Skeletal muscle satellite cell (primary cell): Measurements from ENCODE around the gene SLC2A4.
"Not testable (repeated sequence)": the region's sequence is repeated elsewhere in the genome, so short reads cannot be mapped to it uniquely, and the experiment has no call there.

Source experiments
- H3K27me3 ChIP-seq: 2 replicates; pipeline ENCODE4 v1.7.0; 2013; ENCODE audit warnings: low read length; ENCODE audit not compliant: control insufficient read depth, insufficient read depth
- H3K36me3 ChIP-seq: 2 replicates; pipeline ENCODE4 v1.7.0; 2013; ENCODE audit warnings: mild to moderate bottlenecking, control low read depth, low read length; ENCODE audit not compliant: insufficient read depth
- H3K4me1 ChIP-seq: 2 replicates; pipeline ENCODE4 v1.7.0; 2013; ENCODE audit warnings: low read length; ENCODE audit not compliant: control insufficient read depth, insufficient read depth
- H3K4me2 ChIP-seq: 2 replicates; pipeline ENCODE4 v1.7.0; 2013; ENCODE audit warnings: mild to moderate bottlenecking, low read length
- H3K4me3 ChIP-seq: 2 replicates; pipeline ENCODE4 v1.7.0; 2013; ENCODE audit warnings: low read length
- H3K9ac ChIP-seq: 2 replicates; pipeline ENCODE4 v1.7.0; 2013; ENCODE audit warnings: mild to moderate bottlenecking, low read depth, low read length, moderate library complexity
- H3K9me3 ChIP-seq: replicated peaks from 2 replicates; pipeline ENCODE4 v1.7.0; 2013; ENCODE audit warnings: mild to moderate bottlenecking, control low read depth, low read length

SLC2A4 gene

DNA sequence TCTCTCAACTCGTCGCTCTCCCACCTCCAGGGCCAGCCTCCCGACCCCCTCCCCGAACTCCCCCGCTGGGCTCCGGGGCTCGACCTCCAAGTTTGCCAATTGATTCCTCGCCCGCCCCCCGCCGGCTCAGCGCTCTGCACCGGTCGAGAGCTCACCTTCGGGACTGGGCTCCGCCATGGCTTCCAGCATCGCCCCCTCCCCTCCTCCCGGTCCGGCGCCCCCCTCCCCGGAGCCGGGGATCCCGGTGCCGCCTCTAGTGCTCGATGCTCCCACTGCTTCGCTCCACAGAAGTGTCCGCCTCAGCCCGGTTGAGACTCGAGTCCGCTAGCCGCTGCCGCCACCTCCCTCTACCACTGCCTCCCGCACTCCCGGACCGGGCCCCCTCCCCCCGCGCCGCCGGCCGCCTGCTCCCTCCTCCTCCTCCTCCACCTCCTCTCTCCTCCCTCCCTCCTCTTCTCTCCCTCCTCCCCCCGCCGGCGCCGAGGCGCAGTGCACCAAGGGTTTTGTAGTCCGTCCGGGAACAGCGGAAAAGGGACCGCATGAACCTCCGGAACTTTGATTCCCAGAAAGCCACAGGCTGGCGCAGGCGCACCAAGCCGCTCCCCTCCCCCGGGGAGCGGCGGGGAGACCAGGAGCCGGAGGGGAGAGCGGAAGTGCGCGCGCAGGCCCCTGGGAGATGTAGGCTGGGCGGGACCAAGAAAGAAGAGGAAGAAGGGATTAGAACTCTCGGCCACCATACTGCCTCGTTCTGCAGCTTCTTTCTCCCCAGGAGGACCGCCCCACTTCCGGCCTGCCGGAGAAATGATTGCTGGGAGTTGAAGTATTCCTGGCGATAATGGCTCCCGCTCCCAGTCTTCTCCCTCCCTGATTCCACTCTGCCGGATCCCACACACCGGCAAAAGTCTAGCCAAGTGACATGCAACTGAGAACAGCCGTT lies 42.2 kb upstream of the SLC2A4 start, which contains the start of gene PHF23:
PHF23 (minus strand) TSS at position 367 of the 937 bp plus-strand sequence; CDS start at position 189, 178 bp downstream.
- no peaks in the 10 kb centered on the region for H3K27me3 ChIP-seq
- peaks cover 46% of the 10 kb centered on the region for H3K36me3 ChIP-seq
- peak within 1 kb of the TSS; percentile 94 for H3K4me3 ChIP-seq
- no peaks in the 10 kb centered on the region for H3K9me3 ChIP-seq
- H3K4me1 ChIP-seq, result peaks cover 52% of the 10 kb centered on the region
- peak within 1 kb of the TSS; percentile 95 for H3K4me2 ChIP-seq
- H3K9ac ChIP-seq, result peak within 1 kb of the TSS; percentile 97

DNA sequence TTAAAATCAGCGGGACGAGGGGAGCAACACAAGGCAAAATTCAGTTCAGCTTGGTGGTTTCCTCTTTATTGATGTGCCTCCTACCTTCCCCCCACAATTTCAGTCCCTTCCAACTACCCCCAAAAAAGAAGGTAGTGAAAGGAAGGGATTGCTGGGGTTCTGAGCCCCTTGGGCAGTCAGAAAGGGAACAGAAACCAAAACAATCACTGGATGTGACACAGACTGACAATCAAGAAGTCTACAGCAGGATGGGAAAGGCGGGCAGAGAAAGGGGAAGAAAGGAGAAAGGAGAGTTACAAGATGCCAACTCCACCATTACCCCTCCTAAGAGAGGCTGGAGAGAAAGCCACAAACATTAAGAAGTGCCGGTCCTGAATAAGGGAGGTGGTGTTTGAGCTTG lies 41.1 kb upstream of the SLC2A4 start:
- H3K4me2 ChIP-seq, result peak overlapping the region; percentile 95
- no peaks in the 10 kb centered on the region for H3K27me3 ChIP-seq
- no peaks in the 10 kb centered on the region for H3K9me3 ChIP-seq
- H3K36me3 ChIP-seq, result peaks cover 37% of the 10 kb centered on the region
- H3K4me1 ChIP-seq, result peaks cover 43% of the 10 kb centered on the region
- peak overlapping the region; percentile 97 for H3K9ac ChIP-seq
- H3K4me3 ChIP-seq, result peak overlapping the region; percentile 91

DNA sequence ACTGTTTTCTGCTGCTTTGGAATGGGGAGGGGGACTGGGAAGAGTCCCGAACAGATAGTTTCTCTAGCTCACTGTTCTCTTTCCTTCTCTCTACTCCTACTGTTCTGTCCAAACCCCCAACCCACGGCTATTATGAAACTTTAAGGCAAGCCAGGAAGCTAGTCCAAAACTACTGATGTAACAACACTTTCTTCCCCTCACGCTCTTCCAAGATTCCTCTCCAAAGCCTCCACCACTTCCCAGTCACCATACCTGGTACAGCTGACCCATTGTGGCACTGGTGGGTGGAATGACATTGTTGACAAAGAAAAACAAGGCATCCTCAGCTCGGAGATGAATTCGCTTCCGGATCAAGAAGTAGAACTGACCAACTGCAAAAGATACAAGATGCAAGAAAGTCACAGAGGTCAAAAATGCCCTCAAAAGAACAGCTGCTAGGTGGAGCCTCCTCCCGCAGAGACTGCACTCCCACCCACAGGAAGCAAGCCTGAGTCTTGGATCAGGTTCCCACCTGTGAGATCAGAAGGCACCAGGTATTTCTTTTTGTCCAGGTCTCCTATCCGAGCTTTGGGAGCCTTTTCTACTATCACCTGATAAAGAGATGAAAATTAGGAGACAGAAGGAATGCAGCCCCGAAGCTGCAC lies 40.3 kb upstream of the SLC2A4 start:
- Histone ChIP-seq H3K27me3 (no peaks in the 10 kb centered on the region), H3K4me1 (peaks cover 34% of the 10 kb centered on the region), H3K4me2 (peak overlapping the region; percentile 95), H3K9me3 (no peaks in the 10 kb centered on the region), H3K4me3 (peak overlapping the region; percentile 91), H3K36me3 (peaks cover 35% of the 10 kb centered on the region), H3K9ac (peak overlapping the region; percentile 97)

DNA sequence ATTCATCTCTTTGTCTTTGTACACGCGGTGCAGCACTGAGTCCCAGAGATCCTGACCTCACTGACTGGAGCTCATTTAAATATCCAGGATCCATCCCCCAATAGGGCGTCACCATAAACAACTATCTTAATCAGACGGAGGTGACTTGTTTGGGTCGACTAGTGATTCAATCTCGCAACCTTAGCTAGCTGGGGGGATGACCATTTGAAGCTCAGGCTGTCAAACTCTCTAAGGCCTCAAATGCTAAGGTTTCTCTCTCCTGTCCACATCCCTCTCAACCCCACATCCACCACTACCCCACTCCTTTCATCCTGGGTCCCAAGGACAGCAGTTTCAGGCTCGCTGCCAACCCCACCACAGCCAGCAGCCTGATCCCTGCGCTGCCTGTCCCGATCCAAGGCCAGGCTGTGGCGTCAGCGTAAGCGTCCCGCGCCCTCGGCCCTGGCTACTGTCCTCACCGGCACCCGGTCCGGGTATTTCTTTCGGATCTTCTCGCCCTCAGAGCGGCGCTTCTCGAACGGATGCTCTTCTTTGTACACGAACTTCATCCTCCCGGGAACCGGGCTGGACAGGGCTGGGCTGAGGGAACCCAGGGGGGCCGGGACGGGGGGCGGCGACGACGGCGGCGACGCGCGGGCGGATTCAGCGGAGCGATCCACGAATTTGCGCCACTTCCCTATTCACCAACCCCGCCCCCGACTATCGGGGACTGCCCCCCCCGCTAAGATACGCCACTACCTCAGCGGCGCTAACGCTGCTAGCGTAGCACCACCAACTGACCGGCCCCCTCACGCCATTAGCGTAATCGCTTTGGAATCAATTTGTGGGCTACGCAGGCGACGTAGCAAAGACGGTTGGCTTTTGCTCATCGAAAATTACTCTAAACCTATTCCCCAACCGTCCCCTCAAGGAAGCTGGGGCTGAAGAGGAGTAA lies 39.5 kb upstream of the SLC2A4 start, which contains the start of gene GABARAP:
GABARAP (minus strand) TSS at position 667 of the 934 bp plus-strand sequence; CDS start at position 548, 119 bp downstream.
- peaks cover 28% of the 10 kb centered on the region for H3K36me3 ChIP-seq
- H3K4me3 ChIP-seq, result peak within 1 kb of the TSS; percentile 91
- H3K9me3 ChIP-seq, result no peaks in the 10 kb centered on the region
- peaks cover 28% of the 10 kb centered on the region for H3K4me1 ChIP-seq
- peak within 1 kb of the TSS; percentile 97 for H3K9ac ChIP-seq
- peak within 1 kb of the TSS; percentile 95 for H3K4me2 ChIP-seq
- H3K27me3 ChIP-seq, result no peaks in the 10 kb centered on the region

DNA sequence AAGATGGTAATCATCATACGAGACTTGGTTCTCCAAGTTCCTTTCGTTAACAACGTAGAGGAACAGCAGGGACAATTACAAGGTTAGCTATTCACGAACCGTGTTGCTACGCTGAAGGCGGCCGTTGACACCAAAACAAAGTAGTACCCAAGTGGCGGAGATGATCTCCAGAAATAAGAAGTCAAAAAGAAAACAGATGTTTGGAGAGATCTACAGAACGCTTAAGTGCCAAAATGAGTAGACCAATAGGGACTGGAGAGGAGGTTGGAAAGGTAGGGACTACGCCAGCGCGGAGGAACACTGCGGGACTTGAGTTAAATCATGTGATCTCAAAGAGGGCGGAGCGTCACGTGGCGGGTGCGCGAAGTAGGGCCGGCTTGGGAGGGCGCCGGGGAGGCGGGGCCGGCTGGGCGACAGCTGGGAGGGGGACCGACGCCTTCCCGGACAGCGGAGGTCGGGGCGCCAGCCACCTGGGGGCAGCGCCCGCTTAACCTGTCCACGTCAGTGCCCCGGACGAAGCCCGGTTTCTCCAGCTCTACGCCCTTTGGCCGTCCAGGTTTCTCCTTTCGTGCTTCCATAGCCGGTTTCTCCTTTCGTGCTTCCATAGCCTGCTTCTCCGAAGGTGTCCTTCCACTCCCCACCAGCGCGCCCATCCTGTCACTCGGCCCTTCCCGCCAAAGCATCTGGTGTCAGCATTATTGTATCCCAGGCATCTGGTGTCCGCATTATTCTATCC lies 38.6 kb upstream of the SLC2A4 start:
- Histone ChIP-seq H3K9me3 (no peaks in the 10 kb centered on the region), H3K4me1 (peaks cover 22% of the 10 kb centered on the region), H3K4me3 (peak overlapping the region; percentile 91), H3K27me3 (no peaks in the 10 kb centered on the region), H3K4me2 (peak overlapping the region; percentile 95), H3K36me3 (peaks cover 24% of the 10 kb centered on the region), H3K9ac (peak overlapping the region; percentile 97)

DNA sequence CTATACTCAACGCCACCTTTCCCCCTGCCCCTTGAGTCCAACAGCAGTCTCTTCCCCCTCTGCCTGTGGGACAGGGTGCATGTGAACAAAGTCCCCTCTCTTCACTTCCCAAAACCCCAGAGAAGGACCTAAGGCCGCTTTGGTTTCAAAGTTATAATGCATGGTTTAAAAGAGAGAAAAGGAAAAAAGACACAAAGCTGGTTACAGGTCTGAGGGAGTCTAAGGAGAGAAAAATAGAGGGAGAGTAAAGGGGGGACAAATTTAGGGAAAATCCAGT lies 38.1 kb upstream of the SLC2A4 start:
- H3K4me1 ChIP-seq, result peaks cover 22% of the 10 kb centered on the region
- H3K36me3 ChIP-seq, result peaks cover 24% of the 10 kb centered on the region
- peak overlapping the region; percentile 97 for H3K9ac ChIP-seq
- H3K4me2 ChIP-seq, result peak overlapping the region; percentile 95
- peak overlapping the region; percentile 91 for H3K4me3 ChIP-seq
- H3K9me3 ChIP-seq, result no peaks in the 10 kb centered on the region
- no peaks in the 10 kb centered on the region for H3K27me3 ChIP-seq

DNA sequence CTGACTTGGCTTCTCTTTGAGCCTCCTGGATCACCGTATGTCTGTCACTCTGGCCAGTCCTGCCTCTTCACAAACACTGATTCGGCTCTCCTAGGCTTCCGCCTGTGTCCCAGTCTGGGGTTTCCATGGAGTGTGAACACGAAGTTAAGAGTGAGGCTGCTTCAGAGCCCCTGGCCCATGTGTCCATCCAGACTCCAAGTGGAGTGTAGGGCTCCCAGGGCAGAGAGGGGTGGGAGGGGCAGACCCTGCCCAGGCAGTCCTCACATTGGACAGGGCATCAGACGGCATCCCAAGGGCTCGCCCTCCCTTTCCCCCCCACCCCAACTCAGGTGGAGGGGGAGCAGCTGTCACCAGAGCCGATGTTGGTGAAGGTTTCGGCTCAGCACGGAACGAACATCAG lies 37.7 kb upstream of the SLC2A4 start:
- H3K27me3 ChIP-seq, H3K4me2 ChIP-seq, H3K9me3 ChIP-seq, H3K4me3 ChIP-seq: not testable (repeated sequence)
- Histone ChIP-seq H3K36me3 (peaks cover 24% of the 10 kb centered on the region), H3K9ac (peak overlapping the region; percentile 97), H3K4me1 (peaks cover 24% of the 10 kb centered on the region)

DNA sequence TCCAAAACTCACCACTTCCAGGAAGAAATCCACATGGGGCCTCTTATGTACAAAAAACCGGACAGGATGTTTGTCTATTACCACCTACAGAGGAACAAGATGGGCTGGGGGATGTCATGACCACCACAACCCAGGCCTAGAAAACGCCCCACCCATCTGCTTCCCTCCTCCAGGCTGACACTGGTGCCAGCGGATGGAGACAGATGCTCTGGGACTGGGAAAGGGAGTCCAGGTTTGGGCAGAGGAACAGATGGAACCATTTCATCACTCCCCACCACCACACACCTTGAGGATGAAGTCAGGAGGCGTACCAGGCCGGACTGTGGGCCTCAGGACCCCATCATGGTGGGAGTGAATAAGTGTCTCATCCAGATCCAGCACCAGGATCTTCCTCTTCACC lies 34.7 kb upstream of the SLC2A4 start:
- H3K4me3 ChIP-seq, result no peak overlapping the region
- no peaks in the 10 kb centered on the region for H3K9me3 ChIP-seq
- peaks cover 11% of the 10 kb centered on the region for H3K36me3 ChIP-seq
- H3K27me3 ChIP-seq, result no peaks in the 10 kb centered on the region
- no peak overlapping the region for H3K4me2 ChIP-seq
- no peak overlapping the region for H3K9ac ChIP-seq
- peaks cover 19% of the 10 kb centered on the region for H3K4me1 ChIP-seq

DNA sequence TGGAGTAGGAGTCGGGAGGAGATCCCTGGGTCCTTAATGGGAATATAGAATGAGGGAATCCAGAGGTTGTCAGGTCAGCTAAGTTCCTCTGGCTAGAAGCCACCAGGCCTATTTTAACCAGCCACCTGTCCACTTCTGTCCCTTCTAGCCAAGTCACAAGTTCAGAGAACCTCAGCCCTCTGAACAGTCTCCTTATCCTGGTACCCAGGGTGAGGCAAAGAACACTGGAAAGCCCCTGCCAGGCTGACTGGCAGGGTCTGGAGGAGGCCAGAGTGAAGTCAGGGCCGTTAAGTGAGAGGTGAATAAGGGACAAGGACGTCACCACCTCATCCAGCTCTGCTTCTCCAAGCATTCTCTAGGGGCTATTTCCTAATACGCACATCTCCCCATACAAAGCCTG lies 32.7 kb upstream of the SLC2A4 start:
- H3K27me3 ChIP-seq, result no peaks in the 10 kb centered on the region
- H3K36me3 ChIP-seq, result peaks cover 11% of the 10 kb centered on the region
- H3K4me3 ChIP-seq, result no peak overlapping the region
- H3K4me2 ChIP-seq, result peak overlapping the region; percentile 93
- H3K9ac ChIP-seq, result peak overlapping the region; percentile 0
- H3K4me1 ChIP-seq, result peaks cover 22% of the 10 kb centered on the region
- no peaks in the 10 kb centered on the region for H3K9me3 ChIP-seq

DNA sequence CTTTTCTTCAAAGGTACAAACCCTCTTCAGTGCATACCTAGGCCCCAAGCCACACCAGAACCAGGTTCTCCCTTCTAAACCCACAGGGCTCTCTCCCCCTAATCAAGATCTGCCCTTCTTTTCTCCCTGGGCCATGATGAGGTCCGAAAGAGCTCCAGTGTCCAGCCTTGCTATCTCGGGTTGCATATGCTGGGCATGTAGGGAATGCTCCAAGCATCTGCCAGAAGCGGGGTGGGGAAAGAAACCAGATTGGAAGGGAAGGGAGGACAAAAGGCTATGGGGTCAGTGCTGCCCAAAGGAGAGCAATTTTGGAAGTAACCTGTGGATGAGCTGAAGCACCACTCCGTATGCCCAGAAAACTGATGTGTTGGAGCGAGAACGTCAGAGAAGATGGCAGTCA lies 32.3 kb upstream of the SLC2A4 start:
- peaks cover 22% of the 10 kb centered on the region for H3K4me1 ChIP-seq
- peak overlapping the region; percentile 0 for H3K9ac ChIP-seq
- peaks cover 12% of the 10 kb centered on the region for H3K36me3 ChIP-seq
- no peaks in the 10 kb centered on the region for H3K9me3 ChIP-seq
- H3K4me2 ChIP-seq, result peak overlapping the region; percentile 93
- H3K27me3 ChIP-seq, result no peaks in the 10 kb centered on the region
- no peak overlapping the region for H3K4me3 ChIP-seq
